ENCODE measurements around the gene ALKBH2.

- TF ChIP-seq CTCF (conservative IDR thresholded peaks at IDR 0.05) (no peak), ZFX (IDR thresholded peaks at IDR 0.05) (no peak)
Observed at GRCh38 chr12:109098651-109099050, 5.4 kb upstream of the ALKBH2 start.

Measured in C4-2B (cell line).